G401 (cell line): Measurements from ENCODE around the gene DEFB131A. TPM values are rescaled to one million over a fixed set of nuclear protein-coding genes. Genes with fewer than 3 reads are reported as not detected.
"Not testable (repeated sequence)": the region's sequence is repeated elsewhere in the genome, so short reads cannot be mapped to it uniquely, and the experiment has no call there.

Experiments used
- DNase-seq: peaks from one replicate; pipeline ENCODE4 v3.0.0-alpha.2; 2015; ENCODE audit warnings: low spot score
- in situ Hi-C: cut with HindIII; loops from 2 replicates; pipeline ENCODE4 v1.10.0; 2016; ENCODE audit warnings: low sequenced_read_pairs, mixed read lengths
- total RNA-seq: library from RNA; depleted of rRNA; stranded (reverse); fragments of >200 nt; shearing (Covaris generic); gene quantifications from 2 replicates; pipeline ENCODE4 v1.2.3, GENCODE V29; 2014; rRNA removed

DEFB131A gene
- total RNA-seq, result not detected in 2 replicates

GRCh38 chr4:9444114-9444513 is at the start of gene DEFB131A:
TSS of gene DEFB131A (plus strand) at chr4:9444414. CDS start at chr4:9444534, 120 bp downstream.
- in situ Hi-C loops, DNase-seq: not testable (repeated sequence)

- in situ Hi-C loops, DNase-seq: not testable (repeated sequence)
Measured at GRCh38 chr4:9405774-9406173, 38.4 kb upstream of the DEFB131A start.

- in situ Hi-C loops, DNase-seq: not testable (repeated sequence)
Measured at GRCh38 chr4:9406491-9406890, 37.7 kb upstream of the DEFB131A start.

GRCh38 chr4:9409793-9410192 is 34.4 kb upstream of the DEFB131A start:
- in situ Hi-C loops, result no loop called here
- no peak for DNase-seq

- in situ Hi-C loops, DNase-seq: not testable (repeated sequence)
Measured at GRCh38 chr4:9421884-9422455, 22.2 kb upstream of the DEFB131A start.

- DNase-seq, in situ Hi-C loops: not testable (repeated sequence)
Measured at GRCh38 chr4:9425916-9426315, 18.3 kb upstream of the DEFB131A start.

GRCh38 chr4:9430061-9430460 is 14.2 kb upstream of the DEFB131A start:
- DNase-seq, in situ Hi-C loops: not testable (repeated sequence)

GRCh38 chr4:9433320-9433719 is 10.9 kb upstream of the DEFB131A start:
- in situ Hi-C loops, DNase-seq: not testable (repeated sequence)

- DNase-seq, in situ Hi-C loops: not testable (repeated sequence)
Measured at GRCh38 chr4:9436728-9437127, 7.5 kb upstream of the DEFB131A start.

- in situ Hi-C loops, DNase-seq: not testable (repeated sequence)
Measured at GRCh38 chr4:9442355-9442754, 1.9 kb upstream of the DEFB131A start.

GRCh38 chr4:9444681-9445080 is 467 bp downstream of the DEFB131A start:
- in situ Hi-C loops, result not testable (repeated sequence)

GRCh38 chr4:9452251-9452650 is 8.0 kb downstream of the DEFB131A start:
- in situ Hi-C loops, result not testable (repeated sequence)

More at GRCh38 chr4:9444681-9445080, 467 bp downstream of the DEFB131A start:
- DNase-seq, result not testable (repeated sequence)

GRCh38 chr4:9454284-9454683 is 10.1 kb downstream of the DEFB131A start:
- DNase-seq, in situ Hi-C loops: not testable (repeated sequence)

More at GRCh38 chr4:9452251-9452650, 8.0 kb downstream of the DEFB131A start:
- DNase-seq, result not testable (repeated sequence)

GRCh38 chr4:9455046-9455445 is 10.8 kb downstream of the DEFB131A start:
- DNase-seq, in situ Hi-C loops: not testable (repeated sequence)

GRCh38 chr4:9479466-9479865 is 35.3 kb downstream of the DEFB131A start:
- in situ Hi-C loops, DNase-seq: not testable (repeated sequence)

GRCh38 chr4:9480066-9480465 is 35.9 kb downstream of the DEFB131A start:
- in situ Hi-C loops, DNase-seq: not testable (repeated sequence)

- in situ Hi-C loops, DNase-seq: not testable (repeated sequence)
Measured at GRCh38 chr4:9482871-9483270, 38.7 kb downstream of the DEFB131A start.

- DNase-seq, in situ Hi-C loops: not testable (repeated sequence)
Measured at GRCh38 chr4:9483682-9484081, 39.5 kb downstream of the DEFB131A start.

GRCh38 chr4:9486880-9487279 is 42.7 kb downstream of the DEFB131A start:
- in situ Hi-C loops, DNase-seq: not testable (repeated sequence)

- in situ Hi-C loops, DNase-seq: not testable (repeated sequence)
Measured at GRCh38 chr4:9488796-9489195, 44.6 kb downstream of the DEFB131A start.

GRCh38 chr4:9490496-9490895 is 46.3 kb downstream of the DEFB131A start:
- in situ Hi-C loops, result not testable (repeated sequence)

More at GRCh38 chr4:9490496-9490895, 46.3 kb downstream of the DEFB131A start:
- not testable (repeated sequence) for DNase-seq
